GM19043 (cell line): ENCODE data around the gene NPAS2.

Experiments used
- ATAC-seq: cut with Tn5 transposase; IDR thresholded peaks from one replicate; pipeline ENCODE4 v1.9.1; 2021; ENCODE audit warnings: low read depth; ENCODE audit not compliant: unreplicated experiment

Gene NPAS2

GRCh38 chr2:101002562-101003277, 182.8 kb downstream of the NPAS2 start:
- ATAC-seq, result no peak

- no peak for ATAC-seq
Observed at GRCh38 chr2:101003278-101003775, 183.4 kb downstream of the NPAS2 start.

GRCh38 chr2:101004620-101005325, 184.8 kb downstream of the NPAS2 start:
- no peak for ATAC-seq

- no peak for ATAC-seq
Observed at GRCh38 chr2:101006065-101006715, 186.3 kb downstream of the NPAS2 start.

GRCh38 chr2:101007415-101008345, 187.7 kb downstream of the NPAS2 start:
- no peak for ATAC-seq

GRCh38 chr2:101011152-101011551, 191.2 kb downstream of the NPAS2 start:
- no peak for ATAC-seq

- ATAC-seq, result peak; percentile 84
Observed at GRCh38 chr2:101012054-101012705, 192.2 kb downstream of the NPAS2 start.

- no peak for ATAC-seq
Observed at GRCh38 chr2:101012706-101013181, 192.8 kb downstream of the NPAS2 start.

GRCh38 chr2:101014264-101014857, 194.4 kb downstream of the NPAS2 start:
- no peak for ATAC-seq

- ATAC-seq, result no peak
Observed at GRCh38 chr2:101017371-101017770, 197.4 kb downstream of the NPAS2 start.

GRCh38 chr2:101018934-101019333, 199.0 kb downstream of the NPAS2 start:
- ATAC-seq, result no peak

GRCh38 chr2:101022221-101022620, 202.3 kb downstream of the NPAS2 start:
- no peak for ATAC-seq

GRCh38 chr2:101023327-101024107, 203.6 kb downstream of the NPAS2 start:
- ATAC-seq, result no peak

- no peak for ATAC-seq
Observed at GRCh38 chr2:101025561-101025960, 205.6 kb downstream of the NPAS2 start.

GRCh38 chr2:101026253-101026701, 206.3 kb downstream of the NPAS2 start:
- no peak for ATAC-seq

GRCh38 chr2:101026923-101027469, 207.1 kb downstream of the NPAS2 start:
- no peak for ATAC-seq

- ATAC-seq, result no peak
Observed at GRCh38 chr2:101027852-101028251, 207.9 kb downstream of the NPAS2 start.

GRCh38 chr2:101030866-101031554, 211.1 kb downstream of the NPAS2 start:
- ATAC-seq, result no peak
